EL (cell line): Measurements from ENCODE around the gene RNH1.
"Not testable (repeated sequence)": the region's sequence is repeated elsewhere in the genome, so short reads cannot be mapped to it uniquely, and the experiment has no call there.

ENCODE experiments used
- DNase-seq: peaks from one replicate; pipeline ENCODE4 v3.0.0-alpha.2; 2016

Gene RNH1

DNA sequence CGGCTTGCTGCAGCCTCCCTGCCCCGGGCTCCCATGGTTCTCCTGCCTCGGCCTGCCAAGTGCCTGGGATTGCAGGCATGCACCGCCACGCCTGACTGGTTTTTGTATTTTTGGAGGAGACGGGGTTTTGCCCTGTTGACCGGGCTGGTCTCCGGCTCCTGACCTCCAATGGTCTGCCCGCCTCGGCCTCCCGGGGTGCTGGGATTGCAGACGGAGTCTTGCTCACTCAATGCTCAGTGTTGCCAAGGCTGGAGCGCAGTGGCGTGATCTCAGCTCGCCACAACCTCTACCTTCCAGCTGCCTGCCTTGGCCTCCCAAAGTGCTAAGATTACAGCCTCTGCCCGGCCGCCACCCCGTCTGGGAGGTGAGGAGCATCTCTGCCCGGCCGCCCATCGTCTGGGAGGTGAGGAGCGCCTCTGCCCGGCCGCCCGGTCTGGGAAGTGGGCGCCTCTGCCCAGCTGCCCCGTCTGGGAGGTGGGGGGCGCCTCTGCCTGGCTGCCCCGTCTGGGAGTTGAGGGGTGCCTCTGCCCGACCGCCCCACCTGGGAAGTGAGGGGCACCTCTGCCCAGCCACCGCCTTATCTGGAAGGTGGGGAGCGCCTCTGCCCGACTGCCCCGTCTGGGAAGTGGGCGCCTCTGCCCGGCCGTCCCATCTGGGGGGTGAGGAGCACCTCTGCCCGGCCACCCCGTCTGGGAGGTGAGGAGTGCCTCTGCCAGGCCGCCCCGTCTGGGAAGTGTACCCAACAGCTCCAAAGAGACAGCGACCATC is 10.1 kb upstream of the RNH1 start:
- not testable (repeated sequence) for DNase-seq

- no peak for DNase-seq
Measured at GRCh38 chr11:516400-516799, 9.4 kb upstream of the RNH1 start.

DNA sequence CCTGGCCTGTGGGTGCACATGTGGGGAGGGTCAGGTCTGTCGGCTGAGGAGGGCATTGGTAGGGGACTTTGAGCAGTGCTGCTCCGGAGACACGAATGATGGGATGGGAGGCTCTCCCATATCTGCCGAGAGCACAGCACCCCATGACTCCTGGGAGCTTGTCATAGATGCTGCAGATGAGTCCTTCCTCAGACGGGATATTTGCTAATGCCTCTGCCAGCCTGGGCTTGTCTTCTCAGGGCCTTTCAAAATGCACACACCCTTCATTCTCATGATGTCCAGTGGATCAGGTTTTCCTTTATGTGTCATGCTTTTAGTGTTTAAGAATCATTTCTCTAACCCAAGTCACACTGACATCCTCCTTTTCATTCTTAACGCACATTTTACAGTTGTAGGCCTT is 8.1 kb upstream of the RNH1 start:
- DNase-seq = no peak

- no peak for DNase-seq
Measured at GRCh38 chr11:514606-515005, 7.6 kb upstream of the RNH1 start.

DNA sequence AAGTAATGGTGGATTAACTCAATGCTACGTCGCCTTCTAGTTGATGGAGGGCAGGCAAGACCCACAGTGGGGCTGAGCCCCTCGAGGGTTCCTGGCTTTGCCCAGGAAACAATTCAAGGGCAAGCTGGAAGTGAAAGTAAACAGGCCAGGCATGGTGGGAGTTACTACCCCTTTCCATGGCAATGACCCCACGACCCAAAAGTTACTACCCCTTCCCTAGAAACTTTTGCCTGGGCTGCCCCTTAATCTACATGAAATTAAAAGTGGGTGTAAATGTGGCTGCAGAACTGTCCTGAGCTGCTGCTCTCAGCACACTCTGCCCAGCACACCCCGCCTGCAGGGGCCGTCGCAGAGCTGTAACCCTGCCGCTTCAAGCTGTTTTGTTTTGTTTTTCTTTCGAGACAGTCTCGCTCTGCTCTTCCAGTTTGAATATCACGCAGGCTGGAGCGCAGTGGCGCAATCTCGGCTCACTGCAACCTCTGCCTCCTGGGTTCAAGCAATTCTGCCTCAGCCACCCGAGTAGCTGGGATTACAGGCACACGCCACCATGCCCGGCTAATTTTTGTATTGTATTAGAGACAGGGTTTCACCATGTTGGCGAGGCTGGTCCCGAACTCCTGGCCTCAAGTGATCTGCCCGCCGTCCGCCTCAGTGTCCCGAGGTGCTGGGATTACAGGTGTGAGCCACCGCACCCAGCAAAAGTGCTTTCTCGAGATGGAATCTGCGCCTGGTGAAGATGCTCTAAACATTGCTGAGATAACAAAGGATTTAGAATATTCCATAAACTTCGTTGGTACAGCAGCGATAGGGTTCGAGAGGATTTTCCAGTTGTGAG is 5.9 kb upstream of the RNH1 start:
- no peak for DNase-seq

DNA sequence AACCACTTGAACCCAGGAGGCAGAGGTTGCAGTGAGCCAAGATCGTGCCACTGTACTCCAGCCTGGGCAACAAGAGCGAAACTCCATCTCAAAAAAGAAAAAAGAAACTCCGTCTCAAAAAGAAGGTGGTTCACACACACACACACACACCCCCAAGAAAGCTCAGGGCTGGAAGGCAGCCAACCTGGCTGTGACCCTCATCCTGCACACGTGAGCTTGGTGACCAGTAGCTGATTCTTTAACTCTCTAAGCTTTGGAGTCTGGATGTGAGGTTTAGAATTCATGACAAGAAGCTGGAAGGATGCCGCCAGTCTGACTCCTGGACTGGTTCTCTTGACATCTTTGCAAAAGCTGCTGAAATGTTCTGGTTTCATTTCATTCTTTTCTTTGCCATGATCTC is 1.9 kb upstream of the RNH1 start:
- no peak for DNase-seq

GRCh38 chr11:507727-508515 is 879 bp upstream of the RNH1 start:
- DNase-seq = no peak

DNA sequence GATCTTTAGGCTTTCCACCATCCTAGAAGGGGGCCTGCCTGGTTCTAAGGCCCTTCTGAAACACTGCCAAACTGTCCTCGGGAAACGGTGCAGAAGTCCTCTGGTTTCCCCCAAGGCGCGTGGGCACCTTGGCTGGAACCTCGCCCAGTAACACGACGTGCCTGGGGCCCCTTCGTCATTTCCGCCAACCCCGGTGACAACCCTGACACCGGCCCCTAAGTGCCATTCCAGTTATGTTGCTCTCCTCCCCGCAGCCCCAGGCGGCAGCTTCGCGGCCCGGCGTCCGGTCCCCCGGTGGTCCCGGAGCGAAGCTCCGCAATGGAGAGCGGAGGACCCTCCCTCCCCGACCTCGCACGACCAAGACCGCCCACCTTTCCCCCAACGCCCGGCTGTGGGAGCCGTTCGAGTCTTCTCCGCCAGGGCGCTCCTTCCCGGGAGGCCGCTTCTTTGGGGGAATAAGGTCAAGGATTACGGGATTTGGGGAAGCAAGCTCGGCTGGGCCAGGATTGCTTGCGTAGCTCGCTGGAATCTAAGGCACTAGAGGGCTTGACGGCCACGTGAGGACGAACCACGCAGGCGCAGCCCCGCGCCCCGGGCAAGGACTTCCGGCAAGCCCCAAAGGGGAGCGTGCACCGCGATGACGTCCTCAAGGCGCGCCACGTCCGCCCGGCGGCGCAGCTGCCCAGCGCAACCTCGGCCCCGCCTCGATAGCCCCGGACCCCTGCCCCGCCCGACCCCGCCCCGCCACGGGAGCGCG is 626 bp downstream of the RNH1 start:
- DNase-seq = peak; percentile 97

DNA sequence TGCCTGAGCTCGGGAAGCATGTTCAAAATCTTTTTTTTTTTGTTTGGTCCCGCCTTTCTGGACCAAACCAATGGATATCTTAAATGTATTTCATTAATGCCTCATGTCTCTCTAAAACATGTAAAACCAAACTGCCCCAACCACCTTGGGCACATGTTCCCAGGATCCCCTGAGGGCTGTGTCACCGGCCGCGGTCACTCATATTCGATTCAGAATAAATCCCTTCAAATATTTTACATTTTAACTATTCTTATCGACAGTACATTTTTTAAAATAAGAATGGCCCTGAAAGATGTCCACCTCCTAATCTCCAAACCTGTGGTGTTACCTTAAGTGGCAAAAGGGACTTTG is 2.1 kb downstream of the RNH1 start:
- no peak for DNase-seq

GRCh38 chr11:504053-504993 is 2.7 kb downstream of the RNH1 start:
- peak; percentile 41 for DNase-seq

- DNase-seq = no peak
Measured at GRCh38 chr11:503179-503981, 3.7 kb downstream of the RNH1 start.

DNA sequence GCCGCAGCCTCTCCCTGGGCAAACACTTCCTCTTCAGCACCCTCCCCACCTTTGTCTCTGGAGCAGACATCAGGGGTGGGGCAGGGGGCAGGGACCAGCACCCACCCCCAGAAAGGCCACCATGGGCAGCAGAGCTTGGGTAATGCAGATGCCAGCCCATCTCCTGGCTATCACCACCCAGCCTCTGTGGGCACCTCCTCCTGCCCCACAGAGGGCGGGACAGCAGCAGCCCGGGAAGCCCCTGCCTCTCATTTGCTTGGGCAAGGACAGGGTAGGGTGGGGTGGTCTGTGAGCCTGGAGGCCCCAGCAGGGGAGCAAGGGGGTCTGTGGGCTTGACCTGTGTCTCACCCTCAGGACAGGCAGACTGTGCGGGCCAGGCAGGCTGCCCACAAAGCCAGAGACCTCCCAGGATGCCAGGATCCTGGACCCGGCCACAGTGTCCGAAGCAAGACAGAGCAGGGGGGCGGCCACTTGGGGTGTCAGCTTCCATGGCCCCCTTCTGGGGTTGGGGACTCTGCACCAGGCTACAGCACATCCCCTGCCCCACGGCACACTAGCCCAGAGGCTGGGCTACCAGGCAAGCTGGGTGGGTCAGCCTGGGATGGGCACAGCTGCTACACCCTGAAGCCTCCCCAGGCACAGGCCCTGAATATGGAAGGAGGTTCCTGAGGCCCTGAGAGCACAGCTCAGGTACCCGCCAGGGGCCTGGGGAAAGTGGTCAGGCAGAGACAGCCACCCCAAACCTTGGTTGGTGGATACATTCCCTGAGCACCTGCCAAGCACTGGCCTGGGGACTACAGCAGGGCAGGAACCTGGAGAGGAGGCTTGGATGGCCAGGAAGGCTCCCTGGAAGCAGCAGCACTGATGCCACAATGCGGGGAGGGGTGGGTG is 4.5 kb downstream of the RNH1 start:
- DNase-seq = no peak

DNA sequence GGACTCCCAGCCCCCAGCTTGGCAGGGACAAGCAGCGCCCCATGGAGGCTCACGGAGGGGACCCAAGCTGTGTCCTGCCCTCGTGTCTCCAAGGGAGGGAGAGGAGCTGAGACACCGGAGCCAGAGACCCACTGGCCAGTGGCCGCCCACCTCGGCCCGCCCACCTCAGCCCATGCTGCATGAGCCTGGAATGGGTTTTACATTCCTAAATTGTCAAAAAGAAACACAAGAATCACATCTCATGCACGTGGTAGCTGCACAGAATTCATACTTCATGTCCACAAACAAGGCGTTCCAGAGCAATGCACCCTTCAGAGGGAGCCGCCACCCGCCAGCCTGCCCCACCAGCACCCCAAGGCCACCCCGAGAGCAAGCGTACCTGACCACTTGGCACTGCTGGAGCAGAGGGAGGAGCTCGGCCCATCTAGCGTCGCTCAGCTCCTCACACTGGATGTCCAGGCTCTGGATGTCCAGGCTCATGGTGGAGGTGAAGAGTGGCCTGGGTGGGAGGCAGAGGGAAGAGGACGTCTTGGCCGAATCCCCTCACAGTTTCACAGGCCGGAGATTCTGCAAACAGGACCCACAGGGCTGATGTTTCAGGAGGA is 5.3 kb downstream of the RNH1 start:
- no peak for DNase-seq

- no peak for DNase-seq
Measured at GRCh38 chr11:501001-501682, 5.9 kb downstream of the RNH1 start.

GRCh38 chr11:499201-500076 is 7.6 kb downstream of the RNH1 start:
- no peak for DNase-seq

GRCh38 chr11:498297-499181 is 8.5 kb downstream of the RNH1 start:
- no peak for DNase-seq
